UCSD-AML1 (cell line): Measurements from ENCODE around the gene TNNT3.

ENCODE experiments used
- DNase-seq: peaks from one replicate; lab custom pipeline; 2025; ENCODE audit not compliant: unreplicated experiment; lab: John Stamatoyannopoulos, UW

Gene TNNT3

DNA sequence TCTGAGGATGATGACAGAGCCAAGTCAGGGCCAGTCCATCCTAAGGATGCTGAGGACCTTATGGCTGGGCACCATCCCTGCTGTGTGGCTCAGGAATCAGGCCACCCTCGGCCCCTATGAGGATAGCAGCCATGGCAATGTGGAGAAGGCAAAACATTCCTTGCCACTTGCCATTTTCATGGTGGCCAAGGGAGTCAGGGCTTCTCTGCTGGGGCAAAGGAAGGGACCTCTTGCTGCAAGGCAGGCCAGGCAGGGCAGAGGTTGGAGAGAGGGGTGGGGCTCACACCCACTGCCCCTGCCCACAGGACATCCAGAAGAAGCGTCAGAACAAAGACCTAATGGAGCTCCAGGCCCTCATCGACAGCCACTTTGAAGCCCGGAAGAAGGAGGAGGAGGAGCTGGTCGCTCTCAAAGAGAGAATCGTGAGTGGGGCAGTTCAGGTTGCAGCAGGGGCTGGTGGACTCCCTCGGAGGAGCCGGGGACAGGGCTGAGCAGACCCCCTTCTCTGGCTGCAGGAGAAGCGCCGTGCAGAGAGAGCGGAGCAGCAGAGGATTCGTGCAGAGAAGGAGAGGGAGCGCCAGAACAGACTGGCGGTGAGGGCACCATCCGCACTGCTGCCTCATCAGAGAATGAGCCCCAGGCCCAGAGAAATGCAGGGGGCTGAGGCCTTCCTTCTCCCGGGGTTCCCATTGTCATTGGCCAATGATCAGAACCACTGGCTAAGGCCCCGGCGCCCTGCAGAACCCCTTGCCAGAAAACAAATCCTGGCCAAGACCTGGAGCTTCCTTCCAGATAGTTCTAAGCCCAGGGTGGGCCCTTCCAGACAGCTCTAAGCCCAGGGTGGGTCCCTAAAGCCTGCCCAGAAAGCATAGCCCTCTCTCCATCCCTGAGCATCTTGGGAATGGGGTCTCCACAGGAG lies 14.2 kb downstream of the TNNT3 start:
- DNase-seq, result no peak

DNA sequence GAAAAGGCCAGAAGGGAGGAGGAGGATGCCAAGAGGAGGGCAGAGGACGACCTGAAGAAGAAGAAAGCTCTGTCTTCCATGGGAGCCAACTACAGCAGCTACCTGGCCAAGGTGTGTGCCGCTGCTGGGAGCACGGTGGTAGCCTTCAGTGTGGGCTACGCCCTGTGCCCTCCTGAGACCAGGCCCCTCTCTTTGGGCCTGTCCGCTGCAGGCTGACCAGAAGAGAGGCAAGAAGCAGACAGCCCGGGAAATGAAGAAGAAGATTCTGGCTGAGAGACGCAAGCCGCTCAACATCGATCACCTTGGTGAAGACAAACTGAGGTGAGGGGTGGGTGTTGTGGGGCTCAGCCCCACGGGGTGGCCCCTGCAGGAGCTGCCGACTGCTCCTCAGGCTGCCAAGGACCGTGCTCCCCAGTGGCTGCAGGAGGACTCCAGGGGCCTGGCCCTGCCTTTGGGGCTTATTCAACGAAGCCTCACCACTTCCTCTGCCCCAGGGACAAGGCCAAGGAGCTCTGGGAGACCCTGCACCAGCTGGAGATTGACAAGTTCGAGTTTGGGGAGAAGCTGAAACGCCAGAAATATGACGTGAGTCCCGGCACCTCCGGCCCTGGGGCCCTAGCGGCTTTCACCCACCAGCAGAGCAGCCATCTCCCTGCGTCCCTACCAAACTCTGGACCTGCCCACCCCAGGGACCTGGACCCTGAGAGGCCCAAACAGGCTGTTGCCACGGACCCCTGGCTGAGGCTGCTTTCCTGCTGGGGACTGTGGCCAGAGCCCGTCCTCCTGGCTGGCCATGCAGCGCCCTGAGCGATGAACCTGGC lies 15.0 kb downstream of the TNNT3 start:
- DNase-seq, result no peak

- DNase-seq, result no peak
Observed at GRCh38 chr11:1935156-1936071, 15.9 kb downstream of the TNNT3 start.

DNA sequence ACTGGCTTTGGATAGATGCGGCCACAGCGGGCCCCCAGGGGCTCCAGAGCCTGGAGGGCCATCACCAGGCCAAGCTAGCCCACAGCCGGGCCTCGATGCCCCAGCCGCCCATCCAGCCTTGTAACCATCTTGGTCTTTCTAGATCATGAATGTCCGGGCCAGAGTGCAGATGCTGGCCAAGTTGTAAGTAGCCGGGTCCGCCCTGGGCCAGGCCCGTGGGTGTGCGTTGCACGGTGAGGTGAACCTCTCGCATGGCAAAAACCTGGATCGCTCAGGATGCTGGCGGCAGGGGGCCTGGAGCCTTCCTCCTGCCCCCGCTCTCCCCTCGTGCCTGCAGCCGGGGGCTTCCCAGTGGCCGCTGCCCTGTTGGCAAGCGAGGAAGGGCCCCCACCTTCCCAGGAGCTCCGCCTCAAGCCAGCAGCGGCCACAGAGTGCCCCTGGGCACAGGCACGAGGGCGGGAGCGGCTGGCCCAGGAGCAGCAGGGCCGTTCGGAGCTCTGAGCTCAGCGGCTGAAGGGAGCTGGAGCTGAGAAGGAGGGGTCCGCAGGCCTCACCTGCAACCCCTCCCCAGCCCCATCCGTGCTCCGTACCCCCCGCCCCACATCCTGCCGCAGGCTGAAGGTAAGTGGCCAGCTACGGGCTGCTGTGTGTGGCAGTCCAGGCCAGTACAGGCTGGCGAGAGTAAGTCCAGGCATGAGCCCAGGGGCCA lies 16.7 kb downstream of the TNNT3 start:
- no peak for DNase-seq

DNA sequence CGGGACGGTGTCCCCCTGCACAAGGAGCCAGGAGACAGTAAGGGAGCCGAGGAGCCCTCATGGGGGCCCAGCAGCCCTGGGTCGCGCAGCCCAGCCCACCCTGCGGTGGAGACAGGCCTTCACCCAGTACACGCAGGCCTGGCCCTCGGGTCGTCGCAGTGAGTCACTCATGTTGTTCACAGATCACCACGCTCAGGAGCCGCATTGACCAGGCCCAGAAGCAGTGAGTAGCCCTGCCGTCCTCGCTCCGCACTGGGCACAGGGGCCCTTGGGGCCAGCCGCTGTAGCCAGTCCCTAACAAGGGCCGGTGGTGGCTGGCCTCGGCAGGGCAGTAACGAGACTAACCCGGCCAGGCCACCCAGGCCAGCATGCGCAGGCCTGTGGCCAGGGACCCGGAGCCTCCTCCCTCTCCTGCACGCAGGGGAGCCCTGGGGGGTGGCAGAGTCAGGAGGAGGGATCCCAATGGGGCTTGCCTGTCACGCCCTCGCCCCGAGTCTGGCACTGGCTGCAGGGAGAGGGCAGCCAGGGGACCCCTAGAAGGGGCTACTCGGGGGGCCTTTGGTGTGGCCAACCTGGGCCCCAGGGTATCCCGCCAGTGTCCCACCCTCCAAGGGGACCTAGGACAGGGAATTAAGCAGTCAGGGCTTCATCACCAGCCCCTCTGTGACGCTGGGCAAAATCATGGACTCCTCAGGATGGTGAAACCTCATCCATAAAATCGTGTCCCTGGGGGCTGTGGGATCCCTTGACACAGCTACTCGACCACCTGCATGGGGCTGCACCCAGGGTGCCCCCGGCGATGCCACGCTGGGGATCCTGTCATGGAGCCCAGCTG lies 17.5 kb downstream of the TNNT3 start:
- no peak for DNase-seq

- DNase-seq, result no peak
Observed at GRCh38 chr11:1937616-1938342, 18.3 kb downstream of the TNNT3 start.

DNA sequence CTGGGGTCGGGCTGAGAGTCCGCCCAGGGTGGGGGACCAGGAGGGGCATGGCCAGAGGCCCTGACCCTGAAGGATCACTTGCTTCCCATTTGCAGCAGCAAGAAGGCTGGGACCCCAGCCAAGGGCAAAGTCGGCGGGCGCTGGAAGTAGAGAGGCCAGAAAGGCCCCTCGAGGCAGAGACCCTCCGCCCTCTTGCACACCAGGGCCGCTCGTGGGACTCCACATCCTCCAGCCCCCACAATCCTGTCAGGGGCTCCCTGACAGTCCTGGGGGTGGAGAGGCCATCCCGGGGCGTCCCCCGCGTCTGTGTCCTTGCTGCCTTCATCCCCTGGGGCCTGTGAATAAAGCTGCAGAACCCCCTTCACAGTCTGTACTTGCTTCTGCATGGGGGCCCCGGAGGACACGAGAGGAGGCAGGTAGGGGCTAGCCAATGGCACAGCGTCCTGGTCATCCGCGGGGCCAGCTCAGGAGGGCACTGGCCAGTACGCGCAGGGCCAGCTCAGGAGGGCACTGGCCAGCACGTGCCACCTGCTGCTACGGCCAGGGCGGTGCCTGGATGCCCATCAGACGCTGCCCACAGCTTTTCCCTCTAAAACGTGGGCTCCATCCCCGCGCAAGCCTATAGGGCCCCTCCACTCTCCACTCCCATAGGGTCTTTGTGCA lies 19.0 kb downstream of the TNNT3 start:
- no peak for DNase-seq

DNA sequence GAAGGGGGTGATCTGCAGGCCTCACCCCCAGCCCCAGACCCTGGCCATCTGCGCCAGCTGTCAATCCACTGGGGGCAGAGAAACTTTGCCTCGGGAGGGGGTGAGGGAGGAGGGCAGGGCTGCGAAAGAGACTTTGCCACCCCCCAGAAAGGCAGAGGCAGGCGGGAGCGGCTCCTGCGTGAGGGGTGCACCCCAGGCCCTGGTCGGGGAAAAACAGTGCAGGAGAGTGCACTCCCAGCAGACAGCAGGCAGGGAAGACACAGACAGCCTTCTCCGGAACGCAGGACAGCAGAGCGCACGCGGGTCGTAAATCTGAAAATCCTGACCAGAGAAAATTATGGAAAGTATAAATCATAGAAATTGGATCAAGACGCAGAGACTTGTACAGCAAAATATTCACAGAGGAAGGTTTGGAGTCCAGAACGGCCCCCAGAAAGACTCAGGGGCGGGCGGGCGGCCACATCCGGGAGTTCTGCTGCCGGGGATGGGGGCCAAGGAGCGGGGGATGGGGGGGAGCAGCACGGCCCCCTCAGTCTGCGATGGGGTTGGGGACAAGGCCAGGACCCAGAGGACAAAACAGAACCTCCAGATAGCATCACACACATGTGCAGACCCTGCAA lies 19.6 kb downstream of the TNNT3 start:
- no peak for DNase-seq

- peak; percentile 25 for DNase-seq
Observed at GRCh38 chr11:1939788-1940187, 20.3 kb downstream of the TNNT3 start.

DNA sequence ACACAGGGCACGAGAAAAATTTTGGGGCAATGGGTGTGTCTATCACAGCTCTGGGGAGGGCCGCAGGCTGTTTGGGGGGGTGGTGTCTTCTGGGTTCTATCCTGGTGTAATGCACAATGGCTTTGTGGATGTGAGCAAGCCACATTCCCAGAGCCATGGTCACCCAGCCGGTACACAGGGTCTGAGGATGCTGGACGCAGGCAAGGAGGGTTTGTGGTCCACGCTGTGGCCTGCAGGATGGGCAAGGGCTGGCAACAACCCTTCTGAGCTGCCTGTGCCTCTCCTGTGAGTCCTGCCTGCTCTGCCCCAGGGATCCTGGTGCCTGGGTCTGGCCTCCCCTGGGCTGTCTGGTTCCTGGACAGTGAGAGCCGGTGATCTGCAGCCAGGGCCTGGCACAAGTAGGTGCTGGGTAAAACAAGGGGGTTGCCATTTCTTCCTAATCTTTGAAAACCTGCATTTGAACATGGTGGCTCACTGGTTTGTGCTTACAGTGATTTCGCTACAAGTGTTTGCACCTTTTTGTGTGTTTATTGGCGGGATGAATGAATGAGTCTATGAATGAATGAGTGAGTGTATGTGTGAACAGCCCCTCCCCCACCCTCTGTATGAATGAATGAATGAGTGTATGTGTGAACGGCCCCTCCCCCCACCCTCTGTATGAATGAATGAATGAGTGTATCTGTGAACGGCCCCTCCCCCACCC lies 23.2 kb downstream of the TNNT3 start:
- no peak for DNase-seq

DNA sequence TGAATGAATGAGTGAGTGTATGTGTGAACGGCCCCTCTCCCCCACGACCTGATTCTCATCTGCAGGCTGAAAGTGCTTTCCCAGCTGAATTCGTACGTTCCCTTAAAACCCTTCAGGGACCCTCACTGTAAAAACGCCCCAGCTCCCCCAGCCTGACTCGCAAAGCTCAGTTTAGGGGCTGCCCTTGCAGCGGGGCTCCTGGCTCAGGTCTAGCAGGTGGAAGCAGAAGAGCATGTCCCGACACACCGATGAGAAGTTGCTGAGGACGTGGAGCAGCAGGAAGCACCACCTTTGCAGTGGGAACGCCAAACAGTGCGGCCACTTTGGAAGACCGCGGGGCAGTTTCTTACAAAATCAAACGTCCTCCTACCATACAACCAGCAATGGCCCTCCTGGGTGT lies 24.1 kb downstream of the TNNT3 start:
- DNase-seq, result no peak

GRCh38 chr11:1943977-1944376 lies 24.5 kb downstream of the TNNT3 start:
- DNase-seq, result no peak

- DNase-seq, result no peak
Observed at GRCh38 chr11:1946812-1947484, 27.4 kb downstream of the TNNT3 start, which contains the start of gene MRPL23. Gene MRPL23, plus strand, starts transcription at chr11:1947332. Its CDS starts 31 bp downstream, at chr11:1947363.

DNA sequence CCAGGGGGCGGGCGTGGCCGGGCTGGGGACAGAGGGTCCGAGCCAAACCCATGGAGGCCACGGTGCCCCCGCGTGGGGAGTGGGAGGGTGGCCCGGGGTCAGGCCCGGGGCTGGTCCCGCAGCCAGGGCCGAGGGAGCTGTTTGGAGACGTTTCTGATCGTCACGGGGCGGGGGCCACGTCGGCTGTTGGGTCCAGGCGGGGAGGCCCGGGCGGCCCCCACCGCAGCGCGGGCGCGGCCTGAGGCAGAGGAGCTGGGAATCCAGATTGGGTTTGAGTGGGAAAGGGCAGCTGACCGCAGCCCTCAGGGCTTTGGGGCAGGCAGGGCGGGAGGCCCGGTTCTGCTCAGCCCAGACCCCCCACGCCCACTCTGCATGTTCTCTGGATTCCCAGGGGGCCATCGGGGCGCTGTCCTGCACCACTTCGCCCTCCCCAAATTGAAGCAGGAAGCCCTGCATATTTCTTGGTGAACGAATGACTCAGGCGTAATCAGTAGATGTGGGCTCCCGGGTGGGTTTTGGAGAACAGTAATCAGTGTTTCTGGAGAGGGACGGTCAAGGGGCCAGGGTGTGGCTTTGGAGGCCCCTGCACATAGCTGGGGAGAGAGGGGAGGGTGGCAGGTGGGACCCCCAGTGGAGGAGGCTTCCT lies 28.2 kb downstream of the TNNT3 start:
- DNase-seq, result no peak

DNA sequence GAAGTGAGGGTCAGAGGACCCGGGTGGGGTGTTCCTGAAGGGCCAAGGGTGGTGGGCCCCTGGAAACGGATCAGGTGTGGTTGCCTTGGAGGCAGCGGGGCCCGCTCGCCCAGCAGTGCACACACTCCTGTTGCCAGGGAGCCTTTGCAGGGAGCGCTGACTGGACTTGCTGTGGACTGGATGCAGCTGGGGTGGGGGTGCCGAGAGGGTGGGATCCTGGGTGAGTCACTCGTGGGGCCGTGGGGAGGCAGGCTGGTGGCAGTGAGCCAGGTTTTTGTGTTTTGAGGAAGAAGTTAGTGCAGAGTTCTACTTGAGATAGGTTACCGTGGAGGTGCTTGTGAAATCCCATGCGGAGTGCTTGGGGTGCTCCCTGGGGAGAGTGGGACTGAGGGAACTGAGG lies 28.9 kb downstream of the TNNT3 start:
- DNase-seq, result no peak

DNA sequence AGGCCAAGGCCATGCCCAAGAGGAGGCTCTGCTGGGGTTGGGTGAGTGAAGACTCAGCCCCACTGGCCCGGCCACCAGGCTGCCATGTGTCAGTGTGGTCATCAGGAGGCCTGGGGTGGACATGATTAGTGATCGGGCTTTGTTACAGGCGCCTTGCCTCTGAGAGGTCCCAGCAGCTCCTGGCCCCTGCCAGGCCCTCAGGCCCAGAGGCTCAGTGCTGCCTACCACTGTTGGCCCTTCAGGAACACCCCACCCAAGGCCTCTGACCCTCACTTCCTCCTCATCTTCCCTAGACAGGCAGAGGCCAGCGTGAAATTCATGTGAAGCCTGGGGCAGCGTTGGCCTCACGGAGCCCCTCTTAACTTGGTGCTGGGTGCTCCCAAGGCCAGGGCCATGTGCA lies 29.8 kb downstream of the TNNT3 start:
- DNase-seq, result no peak
